Adrenal gland (tissue), 12 donors: Measurements from ENCODE around the gene SEPTIN10. TPM values are rescaled to one million over a fixed set of nuclear protein-coding genes. Genes with fewer than 3 reads are reported as not detected.

Experiments
- DNase-seq, 7 donors: peaks; one replicate each; pipeline ENCODE4 v3.0.0-alpha.2; 2019 to 2020
- H3K27ac ChIP-seq, 5 donors: fragments of 200-600 bp; sonication (generic) in 4 of 5; 1 replicate in 3 of 5; 2 replicates in 2 of 5; pipeline versions ENCODE4 v1.5.1 to v1.8.0; 2016 to 2020; ENCODE audit warnings: mild to moderate bottlenecking in 1 of 5
- H3K27me3 ChIP-seq: fragments of 200-600 bp; 2 replicates; pipeline ENCODE4 v1.8.0; 2021
- H3K36me3 ChIP-seq, 2 donors: fragments of 200-600 bp; replicated peaks in 1 of 2; 1 replicate in 1 of 2; 2 replicates in 1 of 2; pipeline versions ENCODE4 v1.5.1 to v1.8.0; 2018 to 2022
- H3K4me1 ChIP-seq, 2 donors: fragments of 200-600 bp; replicated peaks in 1 of 2; 1 replicate in 1 of 2; 2 replicates in 1 of 2; pipeline versions ENCODE4 v1.5.1 to v1.8.0; 2018 to 2021
- H3K4me3 ChIP-seq, 4 donors: fragments of 200-600 bp; sonication (generic) in 3 of 4; one replicate each; pipeline ENCODE4 v1.5.1; 2016 to 2018
- H3K9me3 ChIP-seq, 3 donors: fragments of 200-600 bp; sonication (generic) in 1 of 3; replicated peaks in 1 of 3; 1 replicate in 2 of 3; 2 replicates in 1 of 3; pipeline versions ENCODE4 v1.5.1 to v1.8.0; 2016 to 2021
- CTCF ChIP-seq, 6 experiments: fragments of 450-650 bp in 4 of 6; fragments of 200-600 bp in 2 of 6; sonication (generic) in 1 of 6; IDR thresholded peaks; 1 replicate in 5 of 6; 2 replicates in 1 of 6; pipeline versions ENCODE4 v1.5.1 to v1.8.0; 2016 to 2021; ENCODE audit warnings: antibody characterized with exemption in 6 of 6, mild to moderate bottlenecking in 2 of 6, moderate library complexity in 1 of 6
- POLR2A ChIP-seq, 2 donors: fragments of 450-650 bp; IDR thresholded peaks; one replicate each; pipeline ENCODE4 v1.6.1; 2017; ENCODE audit warnings: antibody characterized with exemption in 2 of 2, mild to moderate bottlenecking in 2 of 2, moderate library complexity in 1 of 2
- WGBS, 4 donors: extraction: QIAGEN DNeasy Blood & Tissue Kit in 2 of 4; methylation state at CpG; one replicate each; pipeline versions ENCODE4 v1.1.5 to v1.1.7; 2013 to 2017; 5-methylcytosine and 5-hydroxymethylcytosine counted together
- intact Hi-C, 2 donors: fragments of 100-400 bp; cut with DNase I; formaldehyde crosslinking; loops; one replicate each; pipeline versions ENCODE4 v1.14.1 to v1.15.0; 2022 to 2023
- polyA plus RNA-seq, 3 donors: library from polyadenylated mRNA; stranded (reverse); fragments of 200-250 nt in 2 of 3; fragments of 350-450 nt in 1 of 3; fragmentation: Illumina TruSeq in 1 of 3; extraction: RNeasy Lipid Tissue Mini Kit (QIAGEN cat#74804) in 1 of 3; gene quantifications; one replicate each; pipeline ENCODE4 v1.2.3, GENCODE V29; 2013 to 2014
- total RNA-seq, 9 donors: library from RNA; depleted of rRNA in 4 of 9; stranded (reverse); fragments of >200 nt in 4 of 9; fragments of 120-200 nt in 1 of 9; fragmentation: NEBNext Ultra II Directional in 1 of 9; extraction: Animal tissue kit (Norgen Biotek cat#: 25700) in 1 of 9; gene quantifications; one replicate each; pipeline versions ENCODE4 v1.1.0 to v1.2.4, GENCODE V29; 2013 to 2023
- donor health status: healthy with polysubstance abuse.
- donor health status: Bipolar disorder and iron deficiency.
- donor health status: DM: yes; HTN: yes; CAD: no.
- donor health status: DM: no; HTN: no; CAD: no.
- donor health status: DM: no; HTN: no; CAD: no.
- donor health status: DM: yes; HTN: yes; CAD: no.

Gene SEPTIN10
- total and polyA plus RNA-seq, 12 donors: 18.1 to 91.3 (median 44.8) TPM

- TF ChIP-seq CTCF (IDR thresholded peaks at IDR 0.05) (no peak), POLR2A (IDR thresholded peaks at IDR 0.05) (no peak)
- Histone ChIP-seq H3K27ac (no peak overlapping the region), H3K36me3 (no peaks in the 10 kb centered on the region), H3K4me3 (no peak overlapping the region), H3K4me1 (no peaks in the 10 kb centered on the region), H3K27me3 (no peaks in the 10 kb centered on the region), H3K9me3 (no peaks in the 10 kb centered on the region)
- WGBS, 4 donors: 65 to 78% (median 71%) methylated on average over 19 to 20 of the region's 20 CpGs
- DNase-seq: no peak
- intact Hi-C loops: no loop called here
Measured at GRCh38 chr2:109521233-109522062, 92.3 kb downstream of the SEPTIN10 start.

GRCh38 chr2:109519513-109519912, 94.3 kb downstream of the SEPTIN10 start:
- Histone ChIP-seq H3K4me1 (no peaks in the 10 kb centered on the region), H3K27ac (no peak overlapping the region), H3K27me3 (no peaks in the 10 kb centered on the region), H3K4me3 (no peak overlapping the region), H3K9me3 (no peaks in the 10 kb centered on the region), H3K36me3 (no peaks in the 10 kb centered on the region)
- no peak for TF ChIP-seq POLR2A (IDR thresholded peaks at IDR 0.05)
- TF ChIP-seq CTCF (IDR thresholded peaks at IDR 0.05): no peak
- no peak for DNase-seq
- 88 to 96% (median 90%) methylated on average over 4 of the region's 4 CpGs for WGBS, 4 donors
- intact Hi-C loops: no loop called here

- intact Hi-C loops: no loop called here
- Histone ChIP-seq H3K27ac (no peak overlapping the region), H3K9me3 (no peaks in the 10 kb centered on the region), H3K27me3 (no peaks in the 10 kb centered on the region), H3K36me3 (no peaks in the 10 kb centered on the region), H3K4me1 (no peaks in the 10 kb centered on the region), H3K4me3 (no peak overlapping the region)
- TF ChIP-seq CTCF (IDR thresholded peaks at IDR 0.05) (no peak), POLR2A (IDR thresholded peaks at IDR 0.05) (no peak)
- 82 to 88% (median 85%) methylated on average over 17 to 26 of the region's 26 CpGs for WGBS, 4 donors
- no peak for DNase-seq
Measured at GRCh38 chr2:109517118-109517889, 96.5 kb downstream of the SEPTIN10 start.

GRCh38 chr2:109516445-109517117, 97.2 kb downstream of the SEPTIN10 start:
- intact Hi-C loops: no loop called here
- no peak overlapping the region for H3K27ac ChIP-seq
- no peaks in the 10 kb centered on the region for H3K4me1 ChIP-seq
- H3K27me3 ChIP-seq: no peaks in the 10 kb centered on the region
- peak in 6 of 7 donors; percentile 31 to 67 (median 47) for DNase-seq
- H3K4me3 ChIP-seq: no peak overlapping the region
- TF ChIP-seq CTCF (IDR thresholded peaks at IDR 0.05): peak; percentile 31 to 60 (median 46)
- no peak for TF ChIP-seq POLR2A (IDR thresholded peaks at IDR 0.05)
- WGBS, 4 donors: 61 to 75% (median 68%) methylated on average over 6 to 20 of the region's 20 CpGs
- no peaks in the 10 kb centered on the region for H3K36me3 ChIP-seq
- no peaks in the 10 kb centered on the region for H3K9me3 ChIP-seq
